ENCODE data around the gene PRKCSH. TPM values are rescaled to one million over a fixed set of nuclear protein-coding genes. Genes with fewer than 3 reads are reported as not detected.

Gene PRKCSH
- polyA plus RNA-seq, result 100 to 1,000 TPM; 118 to 453 (median 160) TPM
- long read RNA-seq, donor 1, result 0 reads
- long read RNA-seq, donor 2, partial matches to known transcripts, result 0 of 4 reads
- long read RNA-seq, donor 2, other reads (novel, unspliced or antisense), result 0 of 4 reads
- long read RNA-seq, donor 3, partial matches to known transcripts, result 17 of 23 reads
- long read RNA-seq, donor 3, other reads (novel, unspliced or antisense), result 0 of 23 reads
- long read RNA-seq, donor 4, result 0 reads
- long read RNA-seq, donor 5, partial matches to known transcripts, result 0 of 2 reads
- long read RNA-seq, donor 5, other reads (novel, unspliced or antisense), result 0 of 2 reads
- long read RNA-seq, donor 6, partial matches to known transcripts, result 0 of 17 reads
- long read RNA-seq, donor 6, other reads (novel, unspliced or antisense), result 9 of 17 reads
- long read RNA-seq, donor 7, partial matches to known transcripts, result 25 of 48 reads
- long read RNA-seq, donor 7, other reads (novel, unspliced or antisense), result 20 of 48 reads
- long read RNA-seq, donor 8, result 0 reads
- long read RNA-seq, donor 9, partial matches to known transcripts, result 0 of 3 reads
- long read RNA-seq, donor 9, other reads (novel, unspliced or antisense), result 0 of 3 reads
- long read RNA-seq, donor 10, partial matches to known transcripts, result 24 of 32 reads
- long read RNA-seq, donor 10, other reads (novel, unspliced or antisense), result 0 of 32 reads

GRCh38 chr19:11435057-11435832, at the start of gene PRKCSH, which contains the start of gene ODAD3:
Gene PRKCSH, plus strand, starts transcription at chr19:11435635. Its CDS starts 483 bp downstream, at chr19:11436118.
Gene ODAD3, minus strand, starts transcription at chr19:11435121. Its CDS starts 105 bp downstream, at chr19:11435016.
- Histone ChIP-seq H3K9me3 (ENCODE audit: control insufficient read depth in 2 of 2, insufficient read depth in 1 of 2, low read depth in 1 of 2, low read length in 1 of 2) (no peaks in the 10 kb centered on the region), H3K4me3 (ENCODE audit: low read depth in 1 of 3, low read length in 3 of 3) (peak within 1 kb of the TSS; percentile 51 to 83 (median 68)), H3K27ac (ENCODE audit: low read depth in 1 of 3, low read length in 2 of 3) (peak within 1 kb of the TSS; percentile 49 to 91 (median 90)), H3K27me3 (ENCODE audit: control insufficient read depth in 3 of 3, insufficient read depth in 3 of 3, low read length in 3 of 3) (no peaks in the 10 kb centered on the region), H3K36me3 (ENCODE audit: control insufficient read depth in 3 of 3, insufficient read depth in 2 of 3, low read depth in 1 of 3, low read length in 3 of 3) (peaks cover 0 to 41% (median 7%) of the 10 kb centered on the region in 3 donors), H3K4me1 (ENCODE audit: control insufficient read depth in 3 of 3, insufficient read depth in 2 of 3, low read depth in 1 of 3, low read length in 2 of 3) (peaks cover 0 to 13% (median 0%) of the 10 kb centered on the region in 3 donors)
- FAIRE-seq (peak; percentile 44), DNase-seq (peak; percentile 100)
- 0 to 1% (median 0%) methylated on average over 52 to 53 of the region's 53 CpGs for WGBS, 3 donors

GRCh38 chr19:11387162-11388034, 48.0 kb upstream of the PRKCSH start:
- no peak overlapping the region for H3K4me3 ChIP-seq (ENCODE audit: low read depth in 1 of 3, low read length in 3 of 3)
- no peaks in the 10 kb centered on the region for H3K36me3 ChIP-seq (ENCODE audit: control insufficient read depth in 3 of 3, insufficient read depth in 2 of 3, low read depth in 1 of 3, low read length in 3 of 3)
- H3K27ac ChIP-seq (ENCODE audit: low read depth in 1 of 3, low read length in 2 of 3), result no peak overlapping the region
- H3K27me3 ChIP-seq (ENCODE audit: control insufficient read depth in 3 of 3, insufficient read depth in 3 of 3, low read length in 3 of 3), result peaks cover 0 to 9% (median 6%) of the 10 kb centered on the region in 3 donors
- H3K4me1 ChIP-seq (ENCODE audit: control insufficient read depth in 3 of 3, insufficient read depth in 2 of 3, low read depth in 1 of 3, low read length in 2 of 3), result peaks cover 2 to 16% (median 4%) of the 10 kb centered on the region in 3 donors
- peaks cover 0 to 5% of the 10 kb centered on the region in 2 donors for H3K9me3 ChIP-seq (ENCODE audit: control insufficient read depth in 2 of 2, insufficient read depth in 1 of 2, low read depth in 1 of 2, low read length in 1 of 2)
- WGBS, 3 donors, result 69 to 72% (median 72%) methylated on average over 19 of the region's 19 CpGs
- DNase-seq (no peak), FAIRE-seq (no peak)

DNA sequence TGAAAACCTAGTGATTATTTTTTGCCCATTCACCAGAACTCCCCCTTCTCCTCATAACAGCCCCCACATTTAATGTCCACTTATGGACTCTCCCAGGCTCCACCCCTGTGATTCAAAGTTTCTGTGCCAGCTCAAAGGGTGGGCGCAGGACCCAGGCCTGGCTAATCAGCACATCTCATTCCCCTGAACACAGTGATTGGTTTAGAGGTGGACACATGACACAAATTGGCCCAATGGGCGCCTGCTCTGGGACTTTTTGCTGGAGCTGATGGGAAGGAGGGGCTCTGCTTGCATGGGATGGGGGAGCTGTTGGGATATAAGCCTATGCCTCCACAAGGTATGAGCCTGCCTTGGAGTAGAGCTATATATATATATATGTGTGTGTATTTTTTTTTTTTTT, 45.1 kb upstream of the PRKCSH start:
- H3K9me3 ChIP-seq (ENCODE audit: control insufficient read depth in 2 of 2, insufficient read depth in 1 of 2, low read depth in 1 of 2, low read length in 1 of 2), result peaks cover 0 to 5% of the 10 kb centered on the region in 2 donors
- H3K27me3 ChIP-seq (ENCODE audit: control insufficient read depth in 3 of 3, insufficient read depth in 3 of 3, low read length in 3 of 3), result no peaks in the 10 kb centered on the region
- 88 to 95% (median 90%) methylated on average over 2 of the region's 2 CpGs for WGBS, 3 donors
- H3K4me1 ChIP-seq (ENCODE audit: control insufficient read depth in 3 of 3, insufficient read depth in 2 of 3, low read depth in 1 of 3, low read length in 2 of 3), result no peaks in the 10 kb centered on the region
- FAIRE-seq, result no peak
- DNase-seq, result no peak
- no peak overlapping the region for H3K27ac ChIP-seq (ENCODE audit: low read depth in 1 of 3, low read length in 2 of 3)
- H3K36me3 ChIP-seq (ENCODE audit: control insufficient read depth in 3 of 3, insufficient read depth in 2 of 3, low read depth in 1 of 3, low read length in 3 of 3), result no peaks in the 10 kb centered on the region
- H3K4me3 ChIP-seq (ENCODE audit: low read depth in 1 of 3, low read length in 3 of 3), result no peak overlapping the region

- 73 to 80% (median 78%) methylated on average over 4 of the region's 4 CpGs for WGBS, 3 donors
- Histone ChIP-seq H3K27me3 (ENCODE audit: control insufficient read depth in 3 of 3, insufficient read depth in 3 of 3, low read length in 3 of 3) (no peaks in the 10 kb centered on the region), H3K4me3 (ENCODE audit: low read depth in 1 of 3, low read length in 3 of 3) (no peak overlapping the region), H3K9me3 (ENCODE audit: control insufficient read depth in 2 of 2, insufficient read depth in 1 of 2, low read depth in 1 of 2, low read length in 1 of 2) (peaks cover 0 to 5% of the 10 kb centered on the region in 2 donors), H3K36me3 (ENCODE audit: control insufficient read depth in 3 of 3, insufficient read depth in 2 of 3, low read depth in 1 of 3, low read length in 3 of 3) (no peaks in the 10 kb centered on the region), H3K4me1 (ENCODE audit: control insufficient read depth in 3 of 3, insufficient read depth in 2 of 3, low read depth in 1 of 3, low read length in 2 of 3) (no peaks in the 10 kb centered on the region), H3K27ac (ENCODE audit: low read depth in 1 of 3, low read length in 2 of 3) (no peak overlapping the region)
- DNase-seq (no peak), FAIRE-seq (no peak)
Measured at GRCh38 chr19:11390933-11391680, 44.3 kb upstream of the PRKCSH start.

DNA sequence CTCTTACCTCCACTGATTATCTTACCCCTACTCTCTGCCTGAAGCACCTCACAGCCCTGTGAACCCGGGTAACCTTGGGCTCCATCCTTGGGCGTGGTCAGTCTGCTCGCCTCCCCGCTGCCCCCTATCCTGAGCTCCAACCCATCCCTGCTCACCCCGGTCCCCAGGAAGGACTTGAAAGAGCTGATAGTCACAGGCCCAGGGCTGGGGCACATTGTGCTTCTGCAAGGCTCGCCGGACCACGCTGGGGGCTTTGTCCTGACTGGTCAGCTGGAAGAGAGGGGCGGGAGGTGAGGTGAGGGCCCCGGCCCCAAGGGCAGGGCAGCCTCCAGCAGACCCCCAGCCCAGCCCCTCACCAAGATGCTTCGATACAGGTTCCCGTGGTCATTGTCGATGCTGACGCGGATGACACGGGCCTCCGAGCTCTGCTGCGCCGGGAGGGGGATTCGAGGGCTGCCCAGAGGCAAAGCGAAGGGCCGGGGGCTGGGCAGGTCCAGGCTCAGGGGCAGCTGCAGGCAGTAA, 38.3 kb upstream of the PRKCSH start:
- Histone ChIP-seq H3K9me3 (ENCODE audit: control insufficient read depth in 2 of 2, insufficient read depth in 1 of 2, low read depth in 1 of 2, low read length in 1 of 2) (no peaks in the 10 kb centered on the region), H3K4me3 (ENCODE audit: low read depth in 1 of 3, low read length in 3 of 3) (no peak overlapping the region), H3K27ac (ENCODE audit: low read depth in 1 of 3, low read length in 2 of 3) (no peak overlapping the region), H3K36me3 (ENCODE audit: control insufficient read depth in 3 of 3, insufficient read depth in 2 of 3, low read depth in 1 of 3, low read length in 3 of 3) (no peaks in the 10 kb centered on the region), H3K4me1 (ENCODE audit: control insufficient read depth in 3 of 3, insufficient read depth in 2 of 3, low read depth in 1 of 3, low read length in 2 of 3) (no peaks in the 10 kb centered on the region), H3K27me3 (ENCODE audit: control insufficient read depth in 3 of 3, insufficient read depth in 3 of 3, low read length in 3 of 3) (no peaks in the 10 kb centered on the region)
- DNase-seq (no peak), FAIRE-seq (no peak)
- WGBS, 3 donors, result 87 to 89% (median 88%) methylated on average over 22 of the region's 22 CpGs

GRCh38 chr19:11399667-11400066, 35.8 kb upstream of the PRKCSH start:
- no peaks in the 10 kb centered on the region for H3K27me3 ChIP-seq (ENCODE audit: control insufficient read depth in 3 of 3, insufficient read depth in 3 of 3, low read length in 3 of 3)
- no peak for FAIRE-seq
- no peak overlapping the region for H3K27ac ChIP-seq (ENCODE audit: low read depth in 1 of 3, low read length in 2 of 3)
- no peak for DNase-seq
- H3K36me3 ChIP-seq (ENCODE audit: control insufficient read depth in 3 of 3, insufficient read depth in 2 of 3, low read depth in 1 of 3, low read length in 3 of 3), result no peaks in the 10 kb centered on the region
- H3K9me3 ChIP-seq (ENCODE audit: control insufficient read depth in 2 of 2, insufficient read depth in 1 of 2, low read depth in 1 of 2, low read length in 1 of 2), result no peaks in the 10 kb centered on the region
- H3K4me1 ChIP-seq (ENCODE audit: control insufficient read depth in 3 of 3, insufficient read depth in 2 of 3, low read depth in 1 of 3, low read length in 2 of 3), result no peaks in the 10 kb centered on the region
- H3K4me3 ChIP-seq (ENCODE audit: low read depth in 1 of 3, low read length in 3 of 3), result no peak overlapping the region
- WGBS, 3 donors, result 87 to 90% (median 87%) methylated on average over 9 of the region's 9 CpGs

GRCh38 chr19:11400798-11401197, 34.6 kb upstream of the PRKCSH start:
- no peak for DNase-seq
- no peak for FAIRE-seq
- Histone ChIP-seq H3K4me3 (ENCODE audit: low read depth in 1 of 3, low read length in 3 of 3) (no peak overlapping the region), H3K9me3 (ENCODE audit: control insufficient read depth in 2 of 2, insufficient read depth in 1 of 2, low read depth in 1 of 2, low read length in 1 of 2) (no peaks in the 10 kb centered on the region), H3K36me3 (ENCODE audit: control insufficient read depth in 3 of 3, insufficient read depth in 2 of 3, low read depth in 1 of 3, low read length in 3 of 3) (no peaks in the 10 kb centered on the region), H3K4me1 (ENCODE audit: control insufficient read depth in 3 of 3, insufficient read depth in 2 of 3, low read depth in 1 of 3, low read length in 2 of 3) (no peaks in the 10 kb centered on the region), H3K27ac (ENCODE audit: low read depth in 1 of 3, low read length in 2 of 3) (no peak overlapping the region), H3K27me3 (ENCODE audit: control insufficient read depth in 3 of 3, insufficient read depth in 3 of 3, low read length in 3 of 3) (no peaks in the 10 kb centered on the region)
- 47 to 75% (median 63%) methylated on average over 1 of the region's 1 CpG for WGBS, 3 donors

Data from small intestine (tissue), 16 donors.